HepG2 (cell line): ENCODE measurements around the gene TMEM134. TPM values are rescaled to one million over a fixed set of nuclear protein-coding genes. Genes with fewer than 3 reads are reported as not detected.

Source experiments
- CC2D1A ChIP-seq: sonication (generic); formaldehyde crosslinking; IDR thresholded peaks from 2 replicates; pipeline ENCODE4 v1.8.1; 2023; ENCODE audit warnings: mild to moderate bottlenecking, missing genetic modification reagents
- FIP1L1 ChIP-seq: fragments of 200-400 bp; formaldehyde crosslinking; IDR thresholded peaks from 2 replicates; pipeline ENCODE4 v1.6.1; 2018; ENCODE audit warnings: low read depth, mild to moderate bottlenecking, low read length, moderate library complexity, borderline replicate concordance; ENCODE audit not compliant: insufficient read depth
- ISL2 ChIP-seq: sonication (generic); formaldehyde crosslinking; IDR thresholded peaks from 2 replicates; pipeline ENCODE4 v1.5.0; 2020; ENCODE audit warnings: missing genetic modification reagents
- MED13 ChIP-seq: sonication (generic); formaldehyde crosslinking; IDR thresholded peaks from 2 replicates; pipeline ENCODE4 v1.5.0; 2020; ENCODE audit warnings: missing genetic modification reagents
- RBFOX2 ChIP-seq: fragments of 200-400 bp; formaldehyde crosslinking; IDR thresholded peaks from 2 replicates; pipeline ENCODE4 v1.6.1; 2017; ENCODE audit warnings: low read depth, mild to moderate bottlenecking, low read length
- RCOR2 ChIP-seq: IDR thresholded peaks from 2 replicates; pipeline ENCODE4 v1.6.1; 2016; ENCODE audit warnings: missing biosample characterization, missing genetic modification reagents
- SMARCC2 ChIP-seq: fragments of 450-650 bp; IDR thresholded peaks from 2 replicates; pipeline ENCODE4 v1.6.1; 2017; ENCODE audit warnings: antibody characterized with exemption, mild to moderate bottlenecking
- SMC3 ChIP-seq: IDR thresholded peaks from 2 replicates; pipeline ENCODE4 v1.6.1; 2011; ENCODE audit warnings: low read length, improper control_type of control experiment
- SRSF4 ChIP-seq: fragments of 200-400 bp; formaldehyde crosslinking; IDR thresholded peaks from one replicate; pipeline ENCODE4 v1.6.1; 2018; ENCODE audit warnings: mild to moderate bottlenecking, low read depth, low read length, moderate library complexity; ENCODE audit not compliant: poor library complexity, severe bottlenecking
- TBX3 ChIP-seq: fragments of 450-650 bp; IDR thresholded peaks from 2 replicates; pipeline ENCODE4 v1.6.1; 2017; ENCODE audit warnings: antibody characterized with exemption, mild to moderate bottlenecking, inconsistent platforms, borderline replicate concordance
- TEAD2 ChIP-seq: sonication (generic); formaldehyde crosslinking; IDR thresholded peaks from 2 replicates; pipeline ENCODE4 v1.9.0; 2021; ENCODE audit warnings: missing genetic modification reagents
- TRIM24 ChIP-seq: sonication (generic); formaldehyde crosslinking; IDR thresholded peaks from 2 replicates; pipeline ENCODE4 v1.8.0; 2022; ENCODE audit warnings: mild to moderate bottlenecking, missing genetic modification reagents
- ZNF121 ChIP-seq: sonication (generic); formaldehyde crosslinking; IDR thresholded peaks from 2 replicates; pipeline ENCODE4 v1.5.0; 2020; ENCODE audit warnings: mild to moderate bottlenecking, missing genetic modification reagents
- ZNF333 ChIP-seq: sonication (generic); formaldehyde crosslinking; IDR thresholded peaks from 2 replicates; pipeline ENCODE4 v1.4.0; 2020; ENCODE audit warnings: mild to moderate bottlenecking, missing genetic modification reagents, borderline replicate concordance
- ZNF354B ChIP-seq: sonication (generic); formaldehyde crosslinking; IDR thresholded peaks from 2 replicates; pipeline ENCODE4 v1.8.0; 2022; ENCODE audit warnings: mild to moderate bottlenecking, missing genetic modification reagents
- ZNF547 ChIP-seq: sonication (generic); formaldehyde crosslinking; IDR thresholded peaks from 2 replicates; pipeline ENCODE4 v1.5.1; 2020; ENCODE audit warnings: mild to moderate bottlenecking, missing genetic modification reagents
- polyA plus RNA-seq, 8 experiments: library from polyadenylated mRNA; depleted of rRNA in 3 of 8; stranded (reverse) in 7 of 8; unstranded in 1 of 8; fragments of >200 nt; fragmentation: Illumina TruSeq in 4 of 8; extraction: Trizol in 4 of 8; gene quantifications; 2 replicates each; pipeline versions ENCODE4 v1.2.1 to v1.2.3, GENCODE V29; 2011 to 2016; ENCODE audit warnings: low read depth in 4 of 8, missing spikeins in 1 of 8, mixed read lengths in 1 of 8; ENCODE audit not compliant: insufficient read depth in 1 of 8
- total RNA-seq, 5 experiments: library from RNA; depleted of rRNA; stranded (reverse); fragments of >200 nt; fragmentation: Illumina TruSeq; extraction: Trizol; gene quantifications; 2 replicates each; pipeline ENCODE4 v1.2.3, GENCODE V29; 2016; ENCODE audit warnings: low read depth in 1 of 5
- TF ChIP-seq, protein P1 (sequence below): IDR thresholded peaks from 2 replicates; pipeline ENCODE4 v1.6.1; 2016; ENCODE audit warnings: missing genetic modification reagents, missing compliant biosample characterization
- TF ChIP-seq, protein P2 (sequence below): sonication (generic); formaldehyde crosslinking; IDR thresholded peaks from 2 replicates; pipeline ENCODE4; 2020; ENCODE audit warnings: missing genetic modification reagents, mild to moderate bottlenecking, borderline replicate concordance
- TF ChIP-seq, protein P3 (sequence below): sonication (generic); formaldehyde crosslinking; IDR thresholded peaks from 2 replicates; pipeline ENCODE4 v1.4.0; 2020; ENCODE audit warnings: missing genetic modification reagents, borderline replicate concordance
- TF ChIP-seq, protein P4 (sequence below): sonication (generic); formaldehyde crosslinking; IDR thresholded peaks from 2 replicates; pipeline ENCODE4 v1.8.0; 2022; ENCODE audit warnings: mild to moderate bottlenecking, missing genetic modification reagents, moderate library complexity

The TMEM134 gene
- total and polyA plus RNA-seq, 2 of the 13 experiments (the other 11 are each of a cell fraction or from before 2014, with no cell fraction given), result 6.9 to 26.9 TPM

DNA sequence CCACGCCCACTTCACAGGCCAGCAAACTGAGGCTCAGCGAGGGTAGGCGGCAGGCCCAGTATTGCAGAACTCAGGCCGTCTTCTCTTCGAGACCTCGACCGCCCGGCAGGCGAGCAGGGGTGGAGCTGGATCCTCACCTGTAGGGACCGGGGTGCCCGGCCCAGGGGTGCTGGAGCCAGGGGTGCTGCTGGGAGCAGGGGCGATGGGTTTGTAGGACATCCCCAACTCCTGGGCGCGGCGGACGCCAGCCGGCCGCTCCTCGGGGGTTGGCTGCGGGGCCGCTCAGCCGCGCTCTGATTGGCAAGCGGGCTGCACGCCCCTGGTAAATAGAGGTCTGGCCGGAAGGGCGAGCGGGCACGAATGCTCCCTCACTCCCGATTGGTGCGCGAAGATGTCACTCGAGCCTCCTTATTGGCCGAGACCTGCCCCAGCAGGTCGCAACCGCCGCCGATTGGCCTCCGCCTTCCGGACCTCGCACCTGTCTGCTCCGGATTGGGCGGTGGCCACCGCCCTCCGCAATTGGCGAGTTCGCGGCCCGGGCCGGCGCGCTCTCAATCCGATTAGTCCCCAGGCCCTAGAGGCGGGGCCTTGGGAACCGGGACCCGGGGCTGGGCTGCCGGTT lies 38.9 kb upstream of the TMEM134 start, which contains the start of gene CDK2AP2 (continued):
- TF ChIP-seq FIP1L1, result no peak
- TF ChIP-seq ISL2 (CRISPR knock-in tag), result no peak
- TF ChIP-seq SMARCC2, result no peak
- no peak for TF ChIP-seq CC2D1A
- 0 out of 2 replicates have a peak, but pooled peaks have one; percentile 41 for TF ChIP-seq ZNF121 (CRISPR knock-in tag)
- TF ChIP-seq TEAD2 (CRISPR knock-in tag), result no peak
- no peak for TF ChIP-seq TRIM24 (CRISPR knock-in tag)
- TF ChIP-seq ZNF354B (CRISPR knock-in tag), result no peak
- TF ChIP-seq RCOR2, result peak; percentile 96
- TF ChIP-seq, protein P1, sequence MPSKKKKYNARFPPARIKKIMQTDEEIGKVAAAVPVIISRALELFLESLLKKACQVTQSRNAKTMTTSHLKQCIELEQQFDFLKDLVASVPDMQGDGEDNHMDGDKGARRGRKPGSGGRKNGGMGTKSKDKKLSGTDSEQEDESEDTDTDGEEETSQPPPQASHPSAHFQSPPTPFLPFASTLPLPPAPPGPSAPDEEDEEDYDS (CRISPR knock-in tag), result peak; percentile 92
- TF ChIP-seq, protein P2, sequence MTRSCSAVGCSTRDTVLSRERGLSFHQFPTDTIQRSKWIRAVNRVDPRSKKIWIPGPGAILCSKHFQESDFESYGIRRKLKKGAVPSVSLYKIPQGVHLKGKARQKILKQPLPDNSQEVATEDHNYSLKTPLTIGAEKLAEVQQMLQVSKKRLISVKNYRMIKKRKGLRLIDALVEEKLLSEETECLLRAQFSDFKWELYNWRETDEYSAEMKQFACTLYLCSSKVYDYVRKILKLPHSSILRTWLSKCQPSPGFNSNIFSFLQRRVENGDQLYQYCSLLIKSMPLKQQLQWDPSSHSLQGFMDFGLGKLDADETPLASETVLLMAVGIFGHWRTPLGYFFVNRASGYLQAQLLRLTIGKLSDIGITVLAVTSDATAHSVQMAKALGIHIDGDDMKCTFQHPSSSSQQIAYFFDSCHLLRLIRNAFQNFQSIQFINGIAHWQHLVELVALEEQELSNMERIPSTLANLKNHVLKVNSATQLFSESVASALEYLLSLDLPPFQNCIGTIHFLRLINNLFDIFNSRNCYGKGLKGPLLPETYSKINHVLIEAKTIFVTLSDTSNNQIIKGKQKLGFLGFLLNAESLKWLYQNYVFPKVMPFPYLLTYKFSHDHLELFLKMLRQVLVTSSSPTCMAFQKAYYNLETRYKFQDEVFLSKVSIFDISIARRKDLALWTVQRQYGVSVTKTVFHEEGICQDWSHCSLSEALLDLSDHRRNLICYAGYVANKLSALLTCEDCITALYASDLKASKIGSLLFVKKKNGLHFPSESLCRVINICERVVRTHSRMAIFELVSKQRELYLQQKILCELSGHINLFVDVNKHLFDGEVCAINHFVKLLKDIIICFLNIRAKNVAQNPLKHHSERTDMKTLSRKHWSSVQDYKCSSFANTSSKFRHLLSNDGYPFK (CRISPR knock-in tag), result peak; percentile 28; the same call in 1 of the 2 replicates
- no peak for TF ChIP-seq SRSF4
- TF ChIP-seq SMC3, result no peak
- TF ChIP-seq RBFOX2, result peak; percentile 86
- TF ChIP-seq MED13 (CRISPR knock-in tag), result no peak
- TF ChIP-seq, protein P3, sequence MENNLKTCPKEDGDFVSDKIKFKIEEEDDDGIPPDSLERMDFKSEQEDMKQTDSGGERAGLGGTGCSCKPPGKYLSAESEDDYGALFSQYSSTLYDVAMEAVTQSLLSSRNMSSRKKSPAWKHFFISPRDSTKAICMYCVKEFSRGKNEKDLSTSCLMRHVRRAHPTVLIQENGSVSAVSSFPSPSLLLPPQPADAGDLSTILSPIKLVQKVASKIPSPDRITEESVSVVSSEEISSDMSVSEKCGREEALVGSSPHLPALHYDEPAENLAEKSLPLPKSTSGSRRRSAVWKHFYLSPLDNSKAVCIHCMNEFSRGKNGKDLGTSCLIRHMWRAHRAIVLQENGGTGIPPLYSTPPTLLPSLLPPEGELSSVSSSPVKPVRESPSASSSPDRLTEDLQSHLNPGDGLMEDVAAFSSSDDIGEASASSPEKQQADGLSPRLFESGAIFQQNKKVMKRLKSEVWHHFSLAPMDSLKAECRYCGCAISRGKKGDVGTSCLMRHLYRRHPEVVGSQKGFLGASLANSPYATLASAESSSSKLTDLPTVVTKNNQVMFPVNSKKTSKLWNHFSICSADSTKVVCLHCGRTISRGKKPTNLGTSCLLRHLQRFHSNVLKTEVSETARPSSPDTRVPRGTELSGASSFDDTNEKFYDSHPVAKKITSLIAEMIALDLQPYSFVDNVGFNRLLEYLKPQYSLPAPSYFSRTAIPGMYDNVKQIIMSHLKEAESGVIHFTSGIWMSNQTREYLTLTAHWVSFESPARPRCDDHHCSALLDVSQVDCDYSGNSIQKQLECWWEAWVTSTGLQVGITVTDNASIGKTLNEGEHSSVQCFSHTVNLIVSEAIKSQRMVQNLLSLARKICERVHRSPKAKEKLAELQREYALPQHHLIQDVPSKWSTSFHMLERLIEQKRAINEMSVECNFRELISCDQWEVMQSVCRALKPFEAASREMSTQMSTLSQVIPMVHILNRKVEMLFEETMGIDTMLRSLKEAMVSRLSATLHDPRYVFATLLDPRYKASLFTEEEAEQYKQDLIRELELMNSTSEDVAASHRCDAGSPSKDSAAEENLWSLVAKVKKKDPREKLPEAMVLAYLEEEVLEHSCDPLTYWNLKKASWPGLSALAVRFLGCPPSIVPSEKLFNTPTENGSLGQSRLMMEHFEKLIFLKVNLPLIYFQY, result no peak
- 0 out of 2 replicates have a peak, but pooled peaks have one; percentile 36 for TF ChIP-seq TBX3
- TF ChIP-seq, protein P4, sequence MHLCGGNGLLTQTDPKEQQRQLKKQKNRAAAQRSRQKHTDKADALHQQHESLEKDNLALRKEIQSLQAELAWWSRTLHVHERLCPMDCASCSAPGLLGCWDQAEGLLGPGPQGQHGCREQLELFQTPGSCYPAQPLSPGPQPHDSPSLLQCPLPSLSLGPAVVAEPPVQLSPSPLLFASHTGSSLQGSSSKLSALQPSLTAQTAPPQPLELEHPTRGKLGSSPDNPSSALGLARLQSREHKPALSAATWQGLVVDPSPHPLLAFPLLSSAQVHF (CRISPR knock-in tag), result no peak
- TF ChIP-seq ZNF333 (CRISPR knock-in tag), result no peak
- peak; percentile 17 for TF ChIP-seq ZNF547 (CRISPR knock-in tag)
